CD14-positive monocyte (primary cell): ENCODE data around the gene TMEM109. TPM values are rescaled to one million over a fixed set of nuclear protein-coding genes. Genes with fewer than 3 reads are reported as not detected.
A peak's percentile ranks its signal among the peaks of the same experiment; 100 is the strongest.

ENCODE experiments used
- DNase-seq, 3 donors: peaks; one replicate each; pipeline ENCODE4 v3.0.0-alpha.2; 2011 to 2022
- H2AFZ ChIP-seq: 2 replicates; pipeline ENCODE4 v1.6.0; 2012; ENCODE audit warnings: mild to moderate bottlenecking, low read depth, low read length, inconsistent platforms; ENCODE audit not compliant: insufficient read depth, poor library complexity, severe bottlenecking
- H3K27ac ChIP-seq, 2 donors: 1 replicate in 1 of 2; 2 replicates in 1 of 2; pipeline ENCODE4 v1.5.1; 2012 to 2013; ENCODE audit warnings: low read length in 2 of 2, control low read depth in 1 of 2, inconsistent platforms in 1 of 2, low read depth in 1 of 2, mild to moderate bottlenecking in 1 of 2
- H3K27me3 ChIP-seq, 2 donors: one replicate each; pipeline versions ENCODE4 v1.6.0 to v1.6.1; 2011 to 2013; ENCODE audit warnings: low read length in 2 of 2; ENCODE audit not compliant: control insufficient read depth in 2 of 2, insufficient read depth in 2 of 2
- H3K36me3 ChIP-seq, 2 donors: replicated peaks in 1 of 2; 1 replicate in 1 of 2; 2 replicates in 1 of 2; pipeline versions ENCODE4 v1.5.1 to v1.6.1; 2012 to 2013; ENCODE audit warnings: low read length in 2 of 2, control low read depth in 1 of 2, inconsistent platforms in 1 of 2, mild to moderate bottlenecking in 1 of 2; ENCODE audit not compliant: insufficient read depth in 2 of 2, control insufficient read depth in 1 of 2
- H3K4me1 ChIP-seq, 2 donors: 1 replicate in 1 of 2; 2 replicates in 1 of 2; pipeline versions ENCODE4 v1.5.1 to v1.6.1; 2012 to 2013; ENCODE audit warnings: low read length in 2 of 2, control low read depth in 1 of 2, inconsistent platforms in 1 of 2, mild to moderate bottlenecking in 1 of 2, moderate library complexity in 1 of 2; ENCODE audit not compliant: insufficient read depth in 2 of 2, control insufficient read depth in 1 of 2
- H3K4me2 ChIP-seq: replicated peaks from 2 replicates; pipeline ENCODE3; 2012; ENCODE audit warnings: low read length, moderate library complexity, mild to moderate bottlenecking; ENCODE audit not compliant: poor library complexity, severe bottlenecking; ENCODE audit errors: extremely low read depth
- H3K4me3 ChIP-seq, 3 experiments: fragments of 200-600 bp in 1 of 3; sonication (generic) in 1 of 3; replicated peaks in 1 of 3; 1 replicate in 2 of 3; 2 replicates in 1 of 3; pipeline ENCODE4 v1.5.1; 2011 to 2013; ENCODE audit warnings: low read length in 3 of 3, mild to moderate bottlenecking in 3 of 3, control low read depth in 2 of 3, low read depth in 2 of 3, inconsistent platforms in 1 of 3, moderate library complexity in 1 of 3
- H3K79me2 ChIP-seq: 2 replicates; pipeline ENCODE4 v1.6.0; 2012; ENCODE audit warnings: mild to moderate bottlenecking, control low read depth, inconsistent platforms, low read length, moderate library complexity; ENCODE audit not compliant: insufficient read depth
- H3K9ac ChIP-seq: 2 replicates; pipeline ENCODE4 v1.6.0; 2017; ENCODE audit warnings: low read length, mild to moderate bottlenecking; ENCODE audit not compliant: insufficient read depth, poor library complexity, severe bottlenecking
- H3K9me3 ChIP-seq, 2 donors: replicated peaks in 1 of 2; 1 replicate in 1 of 2; 2 replicates in 1 of 2; pipeline versions ENCODE4 v1.5.1 to v1.6.1; 2012 to 2013; ENCODE audit warnings: low read length in 2 of 2, control low read depth in 1 of 2; ENCODE audit not compliant: control insufficient read depth in 1 of 2, insufficient read depth in 1 of 2
- H4K20me1 ChIP-seq: 2 replicates; pipeline ENCODE4 v1.6.0; 2012; ENCODE audit warnings: mild to moderate bottlenecking, low read length, control low read depth, moderate library complexity; ENCODE audit not compliant: insufficient read depth
- H3K27ac Mint-ChIP-seq, 7 donors: one replicate each; pipeline ENCODE4 v1.8.0; 2020; ENCODE audit warnings: mild to moderate bottlenecking in 7 of 7, mixed read lengths in 7 of 7, moderate library complexity in 6 of 7, inconsistent platforms in 2 of 7
- H3K27me3 Mint-ChIP-seq, 3 donors: one replicate each; pipeline ENCODE4 v1.8.0; 2021 to 2022; ENCODE audit warnings: low read depth in 3 of 3, mild to moderate bottlenecking in 3 of 3, mixed read lengths in 3 of 3, moderate library complexity in 3 of 3, inconsistent platforms in 1 of 3
- H3K36me3 Mint-ChIP-seq, 2 donors: one replicate each; pipeline ENCODE4 v1.8.0; 2020; ENCODE audit warnings: mixed read lengths in 2 of 2, inconsistent platforms in 1 of 2, mild to moderate bottlenecking in 1 of 2
- H3K4me1 Mint-ChIP-seq: one replicate; pipeline ENCODE4 v1.8.0; 2020; ENCODE audit warnings: mild to moderate bottlenecking, mixed read lengths
- H3K4me3 Mint-ChIP-seq, 2 donors: one replicate each; pipeline ENCODE4 v1.8.0; 2020; ENCODE audit warnings: mild to moderate bottlenecking in 2 of 2, mixed read lengths in 2 of 2, moderate library complexity in 1 of 2
- H3K9me3 Mint-ChIP-seq, 7 donors: one replicate each; pipeline ENCODE4 v1.8.0; 2020 to 2022; ENCODE audit warnings: mixed read lengths in 7 of 7, mild to moderate bottlenecking in 6 of 7, moderate library complexity in 6 of 7, inconsistent platforms in 2 of 7
- WGBS: methylation state at CpG from one replicate; pipeline ENCODE4 v1.1.5; 2013; ENCODE audit warnings: missing lambda C conversion rate; ENCODE audit not compliant: insufficient coverage; 5-methylcytosine and 5-hydroxymethylcytosine counted together
- intact Hi-C, 2 donors: fragments of 100-400 bp; cut with micrococcal nuclease; formaldehyde crosslinking; loops; one replicate each; pipeline versions ENCODE4 v1.15.0 to v1.15.1; 2023
- polyA plus RNA-seq, 3 donors: library from polyadenylated mRNA; depleted of rRNA in 1 of 3; unstranded in 2 of 3; stranded (reverse) in 1 of 3; fragments of 300-500 nt in 2 of 3; fragments of >200 nt in 1 of 3; fragmentation: Illumina TruSeq in 2 of 3; gene quantifications; 1 replicate in 2 of 3; 2 replicates in 1 of 3; pipeline ENCODE4 v1.2.3, GENCODE V29; 2012 to 2021
- TF ChIP-seq, protein P1 (sequence below): fragments of 200-600 bp; IDR thresholded peaks from one replicate; pipeline ENCODE4 v1.8.0; 2022; ENCODE audit warnings: antibody characterized with exemption, mild to moderate bottlenecking

TMEM109 gene
- polyA plus RNA-seq, 3 donors = 22.7 to 112 (median 110) TPM

DNA sequence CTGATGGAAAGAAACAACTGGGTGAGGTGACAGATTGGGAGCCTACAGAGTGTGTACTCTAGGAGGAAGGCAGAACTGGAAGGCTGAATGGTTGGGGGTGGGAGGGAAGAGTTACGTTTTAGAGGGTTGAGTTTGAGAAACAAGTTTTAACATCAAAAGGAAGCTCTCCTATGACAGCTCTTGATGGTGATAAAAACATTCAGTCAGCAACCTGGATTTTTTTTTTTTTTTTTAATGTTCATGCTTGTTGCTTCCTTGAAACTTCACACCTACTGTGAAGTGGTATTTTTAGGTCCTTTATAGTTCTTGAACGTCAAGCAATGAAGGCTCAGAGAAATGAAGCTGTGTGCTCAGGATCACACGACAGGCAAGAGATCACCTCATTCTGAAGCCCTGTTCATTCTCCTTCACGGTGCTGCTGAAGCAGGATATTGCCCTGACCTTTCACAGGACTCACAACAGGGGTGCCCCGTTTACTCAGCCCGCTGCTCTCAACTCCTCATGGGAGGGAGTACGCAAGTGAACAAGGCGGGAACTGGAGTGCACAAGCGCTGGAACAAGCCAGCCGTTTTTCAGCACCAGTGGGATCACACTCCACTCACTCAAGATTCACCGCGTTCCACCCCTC is 1.6 kb upstream of the TMEM109 start:
- intact Hi-C loops = no loop called here
- no peak overlapping the region for H3K4me3 Mint-ChIP-seq
- H3K9me3 Mint-ChIP-seq = peaks cover 0 to 13% (median 6%) of the 10 kb centered on the region in 7 donors
- 90% methylated on average over 6 of the region's 12 CpGs for WGBS
- Histone ChIP-seq H3K9me3 (no peaks in the 10 kb centered on the region), H3K79me2 (peaks cover 32% of the 10 kb centered on the region), H3K4me1 (peaks cover 73 to 74% of the 10 kb centered on the region in 2 donors), H3K9ac (no peak overlapping the region), H2AFZ (no peak overlapping the region), H3K27me3 (no peaks in the 10 kb centered on the region), H3K4me3 (no peak overlapping the region), H3K27ac (no peak overlapping the region), H3K36me3 (no peaks in the 10 kb centered on the region), H3K4me2 (no peak overlapping the region), H4K20me1 (peaks cover 12% of the 10 kb centered on the region)
- TF ChIP-seq, protein P1, sequence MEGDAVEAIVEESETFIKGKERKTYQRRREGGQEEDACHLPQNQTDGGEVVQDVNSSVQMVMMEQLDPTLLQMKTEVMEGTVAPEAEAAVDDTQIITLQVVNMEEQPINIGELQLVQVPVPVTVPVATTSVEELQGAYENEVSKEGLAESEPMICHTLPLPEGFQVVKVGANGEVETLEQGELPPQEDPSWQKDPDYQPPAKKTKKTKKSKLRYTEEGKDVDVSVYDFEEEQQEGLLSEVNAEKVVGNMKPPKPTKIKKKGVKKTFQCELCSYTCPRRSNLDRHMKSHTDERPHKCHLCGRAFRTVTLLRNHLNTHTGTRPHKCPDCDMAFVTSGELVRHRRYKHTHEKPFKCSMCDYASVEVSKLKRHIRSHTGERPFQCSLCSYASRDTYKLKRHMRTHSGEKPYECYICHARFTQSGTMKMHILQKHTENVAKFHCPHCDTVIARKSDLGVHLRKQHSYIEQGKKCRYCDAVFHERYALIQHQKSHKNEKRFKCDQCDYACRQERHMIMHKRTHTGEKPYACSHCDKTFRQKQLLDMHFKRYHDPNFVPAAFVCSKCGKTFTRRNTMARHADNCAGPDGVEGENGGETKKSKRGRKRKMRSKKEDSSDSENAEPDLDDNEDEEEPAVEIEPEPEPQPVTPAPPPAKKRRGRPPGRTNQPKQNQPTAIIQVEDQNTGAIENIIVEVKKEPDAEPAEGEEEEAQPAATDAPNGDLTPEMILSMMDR = no peak
- peaks cover 0 to 6% (median 2%) of the 10 kb centered on the region in 3 donors for H3K27me3 Mint-ChIP-seq
- peaks cover 79% of the 10 kb centered on the region for H3K4me1 Mint-ChIP-seq
- H3K27ac Mint-ChIP-seq = peak overlapping the region in 3 of 7 donors; percentile 33 to 85 (median 35)
- H3K36me3 Mint-ChIP-seq = peaks cover 2 to 17% of the 10 kb centered on the region in 2 donors
- DNase-seq = no peak

DNA sequence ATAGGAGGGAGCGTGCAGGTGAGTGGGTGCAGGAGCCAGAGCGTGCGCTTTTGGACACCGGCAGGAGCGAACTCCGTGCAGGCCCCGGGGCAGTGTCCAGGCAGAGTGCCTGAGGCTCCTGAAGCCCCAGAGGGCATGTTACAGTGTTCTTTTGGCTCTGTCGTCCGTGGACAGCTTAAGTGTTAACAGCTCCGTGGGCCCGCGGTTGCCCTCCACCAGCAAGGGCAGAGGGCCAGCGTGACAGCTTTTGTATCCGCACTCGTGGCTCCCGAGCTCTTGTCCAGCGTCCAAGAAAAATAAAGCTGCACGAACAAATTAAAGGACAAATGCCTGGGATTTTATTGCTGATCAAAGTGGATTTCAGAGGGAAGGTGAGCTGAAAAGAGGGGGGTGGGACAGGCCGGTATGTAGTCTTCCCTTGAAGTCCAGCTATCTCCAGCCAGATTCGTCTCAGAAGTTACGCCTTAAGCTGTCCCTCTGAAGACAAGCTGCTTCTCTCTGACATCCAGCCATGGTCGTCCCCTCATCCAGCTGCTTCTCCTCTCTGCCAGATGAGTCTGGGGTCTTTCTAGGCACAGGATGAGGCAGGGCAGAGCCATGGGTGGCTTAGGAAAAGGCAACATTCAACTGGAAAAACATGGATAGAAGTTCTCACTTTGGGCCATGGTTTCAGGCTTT is 968 bp upstream of the TMEM109 start:
- Histone ChIP-seq H3K4me2 (peak overlapping the region; percentile 82), H3K27me3 (no peaks in the 10 kb centered on the region), H3K4me1 (peaks cover 71 to 74% of the 10 kb centered on the region in 2 donors), H3K9me3 (no peaks in the 10 kb centered on the region), H4K20me1 (peaks cover 12% of the 10 kb centered on the region), H3K9ac (peak overlapping the region; percentile 73), H3K4me3 (peak overlapping the region in 1 of 3 experiments; percentile 93), H3K27ac (peak overlapping the region in 1 of 2 donors; percentile 84), H3K36me3 (no peaks in the 10 kb centered on the region), H2AFZ (peak overlapping the region; percentile 86), H3K79me2 (peaks cover 38% of the 10 kb centered on the region)
- TF ChIP-seq, protein P1 = no peak
- peaks cover 79% of the 10 kb centered on the region for H3K4me1 Mint-ChIP-seq
- WGBS = 96% methylated on average over 21 of the region's 22 CpGs
- H3K9me3 Mint-ChIP-seq = peaks cover 0 to 13% (median 6%) of the 10 kb centered on the region in 7 donors
- peaks cover 0 to 3% (median 0%) of the 10 kb centered on the region in 3 donors for H3K27me3 Mint-ChIP-seq
- no peak for DNase-seq
- H3K36me3 Mint-ChIP-seq = peaks cover 2 to 17% of the 10 kb centered on the region in 2 donors
- H3K27ac Mint-ChIP-seq = peak overlapping the region in 2 of 7 donors; percentile 92 to 98
- intact Hi-C loops = no loop called here
- H3K4me3 Mint-ChIP-seq = peak overlapping the region in 1 of 2 donors; percentile 100
